GM12892 (cell line): Measurements from ENCODE around the gene EXOC4.

Experiments
- POLR2A ChIP-seq: IDR thresholded peaks from 2 replicates; pipeline ENCODE4 v1.6.1; 2011; ENCODE audit warnings: low read depth, low read length, control low read depth
- POLR2AphosphoS5 ChIP-seq: IDR thresholded peaks from 2 replicates; pipeline ENCODE4 v1.6.1; 2011; ENCODE audit warnings: low read depth, low read length, control low read depth
- TAF1 ChIP-seq: IDR thresholded peaks from 2 replicates; pipeline ENCODE4 v1.6.1; 2011; ENCODE audit warnings: low read depth, mild to moderate bottlenecking, control low read depth, low read length, borderline replicate concordance

- TF ChIP-seq POLR2A = no peak
- no peak for TF ChIP-seq TAF1
- TF ChIP-seq POLR2AphosphoS5 = no peak
Observed at GRCh38 chr7:133696056-133696455, 443.2 kb downstream of the EXOC4 start.
